Glomerular visceral epithelial cell (primary cell): ENCODE measurements around the gene PRR14.
"Not testable (repeated sequence)": the region's sequence is repeated elsewhere in the genome, so short reads cannot be mapped to it uniquely, and the experiment has no call there.

Experiments used
- DNase-seq: peaks from one replicate; pipeline ENCODE4 v3.0.0-alpha.2; 2016; ENCODE audit errors: extremely low spot score

Gene PRR14

DNA sequence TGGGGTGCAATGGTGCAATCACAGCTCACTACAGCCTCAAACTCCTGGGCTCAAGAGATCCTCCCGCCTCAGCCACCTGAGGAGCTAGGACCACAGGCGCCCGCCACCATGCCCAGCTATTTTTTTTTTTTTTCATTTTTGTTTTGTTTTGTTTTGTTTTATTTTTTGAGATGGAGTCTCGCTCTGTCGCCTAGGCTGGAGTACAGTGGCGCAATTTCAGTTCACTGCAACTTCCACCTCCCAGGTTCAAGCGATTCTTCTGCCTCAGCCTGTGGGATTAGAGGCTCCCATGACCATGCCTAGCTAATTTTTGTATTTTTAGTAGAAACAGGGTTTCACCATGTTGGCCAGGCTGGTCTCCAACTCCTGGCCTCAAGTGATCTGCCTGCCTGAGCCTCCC, 18.3 kb upstream of the PRR14 start:
- DNase-seq: not testable (repeated sequence)

DNA sequence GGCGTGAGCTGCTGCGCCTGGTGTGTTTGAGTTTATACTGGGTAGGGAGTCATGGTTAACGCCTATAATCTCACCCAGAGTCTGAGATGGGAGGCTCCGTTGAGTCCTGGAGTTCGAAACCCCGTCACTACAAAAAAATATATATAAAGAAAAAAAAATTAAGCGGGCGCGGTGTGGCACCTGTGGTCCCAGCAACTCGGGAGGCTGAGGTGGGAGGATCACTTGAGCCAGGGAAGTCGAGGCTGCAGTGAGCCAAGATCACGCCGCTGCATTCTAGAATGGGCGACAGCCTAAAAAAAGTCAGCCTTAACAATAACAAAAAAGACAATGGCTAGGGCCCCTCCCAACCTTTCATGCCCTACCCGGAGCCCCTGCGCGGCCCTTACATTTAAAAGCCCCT, 17.2 kb upstream of the PRR14 start:
- DNase-seq: no peak

GRCh38 chr16:30636599-30636998, 14.2 kb upstream of the PRR14 start:
- no peak for DNase-seq

DNA sequence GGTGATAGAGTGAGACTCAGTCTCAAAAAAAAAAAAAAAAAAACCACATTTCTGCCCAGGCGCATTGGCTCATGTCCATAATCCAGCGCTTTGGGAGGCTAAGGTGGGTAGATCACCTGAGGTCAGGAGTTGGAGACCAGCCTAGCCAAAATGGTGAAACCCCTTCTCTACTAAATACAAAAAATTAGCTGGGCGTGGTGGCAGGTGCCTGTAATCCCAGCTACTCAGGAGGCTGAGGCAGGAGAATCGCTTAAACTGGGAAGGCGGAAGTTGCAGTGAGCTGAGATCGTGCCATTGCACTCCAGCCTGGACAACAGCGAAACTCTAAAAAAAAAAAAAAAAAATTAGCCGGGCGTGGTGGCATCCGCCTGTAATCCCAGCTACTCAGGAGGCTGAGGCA, 13.6 kb upstream of the PRR14 start:
- DNase-seq: not testable (repeated sequence)

- peak; percentile 57 for DNase-seq
Measured at GRCh38 chr16:30637944-30638343, 12.8 kb upstream of the PRR14 start.

DNA sequence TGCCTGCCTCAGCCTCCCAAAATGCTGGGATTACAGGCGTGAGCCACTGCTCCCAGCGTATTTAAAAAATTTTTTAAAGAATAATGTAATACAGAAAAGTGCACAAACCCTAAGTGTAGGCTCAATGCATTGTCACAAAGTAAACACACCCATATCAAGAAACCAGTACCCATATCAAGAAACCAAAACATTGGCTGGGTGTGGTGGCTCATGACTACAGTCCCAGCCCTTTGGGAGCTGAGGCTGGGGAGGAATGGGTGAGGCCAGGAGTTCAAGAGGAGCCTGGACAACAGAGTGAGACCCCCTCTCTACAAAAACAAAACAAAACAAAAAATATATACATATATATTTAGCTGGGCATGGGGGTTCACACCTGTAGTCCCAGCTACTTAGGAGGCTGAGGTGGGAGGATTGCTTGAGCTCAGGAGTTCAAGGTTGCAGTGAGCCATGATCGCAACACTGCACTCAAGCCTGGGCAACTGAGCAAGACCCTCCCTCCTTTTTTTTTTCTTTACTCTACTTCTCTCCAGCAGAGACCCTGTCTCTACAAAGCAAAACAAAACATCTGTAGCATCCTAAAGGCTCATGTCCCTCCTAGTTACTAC, 9.3 kb upstream of the PRR14 start:
- no peak for DNase-seq

- DNase-seq: no peak
Measured at GRCh38 chr16:30644334-30644830, 6.4 kb upstream of the PRR14 start.

DNA sequence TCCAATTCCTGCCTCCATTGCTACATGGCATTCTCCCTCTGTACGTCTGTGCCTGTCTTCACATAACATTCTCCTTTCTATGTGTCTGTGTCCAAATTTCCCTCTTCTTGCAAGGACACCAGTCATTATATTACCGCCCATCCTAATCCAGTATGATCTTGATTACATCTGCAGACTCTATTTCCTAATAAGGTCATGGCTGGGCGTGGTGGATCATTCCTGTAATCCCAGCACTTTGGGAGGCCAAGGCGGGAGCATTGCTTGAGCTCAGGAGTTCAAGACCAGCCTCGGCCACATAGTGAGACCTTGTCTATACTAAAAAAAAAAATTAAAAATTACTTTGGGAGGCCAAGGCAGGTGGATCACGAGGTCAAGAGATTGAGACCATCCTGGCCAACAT, 5.0 kb upstream of the PRR14 start:
- no peak for DNase-seq

GRCh38 chr16:30647274-30647571, 3.5 kb upstream of the PRR14 start:
- no peak for DNase-seq

GRCh38 chr16:30649725-30650368, 913 bp upstream of the PRR14 start:
- no peak for DNase-seq

DNA sequence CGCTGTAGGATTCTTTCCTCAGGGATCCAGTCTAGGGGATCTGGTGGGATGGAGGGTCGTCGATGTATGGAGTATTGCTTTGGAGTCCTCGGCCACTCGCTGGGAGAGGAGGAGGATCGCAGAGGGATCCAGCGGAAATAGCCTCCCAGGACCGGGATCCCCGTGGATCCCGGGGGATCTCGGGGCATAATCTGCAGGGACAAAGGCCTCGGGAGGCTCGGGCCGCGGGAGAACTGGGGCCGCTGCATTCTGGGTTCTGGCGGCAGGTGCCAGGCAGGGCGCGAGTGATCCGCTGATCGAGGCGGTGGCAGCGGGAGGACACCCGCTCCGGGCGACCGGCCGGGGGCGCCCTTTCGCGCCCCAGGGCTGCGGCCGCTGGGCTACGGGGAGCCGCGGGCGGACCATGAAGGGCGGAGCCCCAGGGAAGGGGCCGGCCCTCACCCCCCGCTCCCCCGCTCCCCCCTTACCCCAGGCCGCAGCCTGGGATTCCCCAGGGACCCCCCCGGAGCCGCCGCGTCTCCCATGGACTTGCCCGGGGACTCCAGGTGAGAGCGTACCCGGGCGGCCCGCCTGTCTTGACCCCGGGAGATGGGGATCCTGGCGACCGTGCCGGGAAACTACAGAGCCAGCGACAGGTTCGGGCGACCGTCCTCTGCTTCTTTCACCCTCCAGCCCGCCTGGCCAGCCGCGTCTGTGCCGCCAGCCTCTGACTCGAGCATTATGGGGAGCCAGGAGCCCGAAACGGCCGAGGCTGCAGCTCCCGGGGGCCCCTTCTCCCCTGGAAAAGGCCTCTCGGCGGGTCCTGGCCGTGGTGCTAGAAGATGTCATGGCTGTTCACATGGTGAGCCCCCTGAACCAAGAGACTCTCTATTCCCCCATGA, 604 bp downstream of the PRR14 start:
- DNase-seq: peak; percentile 75

DNA sequence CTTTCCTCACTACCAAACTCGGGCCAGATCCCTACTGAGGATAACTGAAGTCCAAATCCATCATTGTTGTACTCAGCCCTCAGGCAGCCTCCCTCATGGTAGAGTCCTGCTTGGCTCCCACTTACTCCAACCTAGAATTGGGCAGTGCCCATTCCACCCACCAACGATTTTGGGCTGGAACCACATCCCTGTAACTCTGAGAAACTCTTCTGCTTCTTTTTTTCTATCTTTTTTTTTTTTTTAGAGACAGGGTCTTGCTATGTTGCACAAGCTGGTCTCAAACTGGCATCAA, 1.2 kb downstream of the PRR14 start:
- DNase-seq: no peak

GRCh38 chr16:30652718-30653117, 2.0 kb downstream of the PRR14 start:
- no peak for DNase-seq

- DNase-seq: no peak
Measured at GRCh38 chr16:30654856-30655255, 4.1 kb downstream of the PRR14 start.

GRCh38 chr16:30655815-30656347, 5.1 kb downstream of the PRR14 start:
- no peak for DNase-seq

GRCh38 chr16:30656388-30656787, 5.6 kb downstream of the PRR14 start:
- no peak for DNase-seq

- no peak for DNase-seq
Measured at GRCh38 chr16:30656974-30657865, 6.5 kb downstream of the PRR14 start.

- DNase-seq: peak; percentile 100
Measured at GRCh38 chr16:30657866-30658730, 7.3 kb downstream of the PRR14 start, which contains the start of gene FBRS. TSS of gene FBRS (plus strand) at chr16:30658431. CDS start at chr16:30659519, 1,088 bp downstream.

DNA sequence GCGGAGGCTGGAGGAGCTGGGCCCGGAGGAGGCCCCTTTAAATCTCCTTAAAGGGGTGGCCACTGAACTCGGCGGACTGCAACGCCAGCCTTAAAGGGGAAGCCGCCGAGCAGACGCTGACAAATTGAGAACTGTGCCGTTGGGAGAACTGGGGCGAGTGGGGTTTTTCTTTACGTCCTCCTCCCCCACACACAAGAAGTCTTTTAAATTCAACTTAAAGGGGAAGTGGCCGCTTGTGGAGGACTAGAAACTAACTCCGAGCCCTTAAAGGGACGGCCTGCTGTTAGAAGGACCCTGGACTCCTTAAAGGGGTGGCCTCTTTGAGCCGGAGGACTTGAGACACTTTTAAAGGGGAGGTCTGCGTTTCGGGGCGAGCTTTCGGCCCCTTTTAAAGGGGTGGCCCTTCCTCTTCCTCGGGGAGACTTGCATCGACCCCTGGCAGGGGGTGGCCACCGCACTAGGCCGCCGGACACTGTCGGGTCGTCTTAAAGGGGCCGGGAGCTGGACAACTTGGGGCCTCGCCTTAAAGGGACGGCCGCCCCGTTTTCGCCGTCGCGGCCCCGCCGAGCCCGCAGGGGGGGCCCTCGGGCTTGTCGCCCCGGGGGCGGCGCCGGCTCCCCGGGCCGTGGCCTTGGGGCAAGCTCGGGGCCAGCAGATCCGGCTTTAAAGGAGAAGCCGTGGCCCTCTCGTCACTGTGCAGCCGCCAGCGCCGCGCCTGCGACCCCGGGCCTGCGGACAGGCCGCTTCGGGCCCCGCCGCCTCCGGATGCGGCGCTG, 8.2 kb downstream of the PRR14 start:
- DNase-seq: peak; percentile 97
